Measurements from ENCODE around the gene TRAPPC13.

GRCh38 chr5:65674749-65675148 is 49.9 kb downstream of the TRAPPC13 start:
- TF ChIP-seq CTCF (IDR thresholded peaks at IDR 0.05) (no peak), POLR2A (IDR thresholded peaks at IDR 0.05) (no peak)
